ENCODE results near the gene DCT.

- no peak for TF ChIP-seq EZH2 (IDR thresholded peaks at IDR 0.05; ENCODE audit: borderline replicate concordance, low read depth, low read length, poor library complexity, severe bottlenecking)
- TF ChIP-seq CTCF (conservative IDR thresholded peaks at IDR 0.05; ENCODE audit: low read depth, low read length): no peak
Observed at GRCh38 chr13:94412870-94413597, 66.4 kb downstream of the DCT start.
